ENCODE measurements around the gene CASQ1.

Gene CASQ1

DNA sequence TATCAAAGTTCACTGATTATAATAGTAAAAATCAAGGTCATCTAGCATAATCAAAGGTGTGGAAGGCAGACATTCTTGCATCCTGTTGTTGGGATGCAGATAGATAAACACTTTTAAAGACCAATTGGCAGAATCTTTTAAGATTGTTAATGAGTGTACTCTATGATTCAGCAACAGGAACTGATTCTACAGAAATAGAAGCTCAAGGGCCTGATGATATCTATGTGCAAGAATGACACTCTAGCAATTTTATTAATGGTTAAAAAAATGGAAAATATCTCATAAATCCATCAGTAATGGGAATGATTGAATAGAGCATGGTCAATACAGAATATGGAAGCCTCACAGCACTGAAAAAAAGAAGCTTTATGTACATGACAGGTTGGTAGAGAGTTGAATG, 41.1 kb upstream of the CASQ1 start:
- DNase-seq (ENCODE audit: extremely low spot score) = no peak
- ChIA-PET CTCF (no interaction called here), POLR2A (no interaction called here)
- TF ChIP-seq FOXM1 (IDR thresholded peaks at IDR 0.05; ENCODE audit: borderline replicate concordance) (no peak), HDGF (IDR thresholded peaks at IDR 0.05; ENCODE audit: borderline replicate concordance) (no peak), NFRKB (IDR thresholded peaks at IDR 0.05) (no peak), BHLHE40 (IDR thresholded peaks at IDR 0.05; ENCODE audit: borderline replicate concordance) (no peak), L3MBTL2 (conservative IDR thresholded peaks at IDR 0.05) (no peak), LEF1 (IDR thresholded peaks at IDR 0.05; ENCODE audit: borderline replicate concordance) (no peak)
- TF ChIP-seq, protein P1, sequence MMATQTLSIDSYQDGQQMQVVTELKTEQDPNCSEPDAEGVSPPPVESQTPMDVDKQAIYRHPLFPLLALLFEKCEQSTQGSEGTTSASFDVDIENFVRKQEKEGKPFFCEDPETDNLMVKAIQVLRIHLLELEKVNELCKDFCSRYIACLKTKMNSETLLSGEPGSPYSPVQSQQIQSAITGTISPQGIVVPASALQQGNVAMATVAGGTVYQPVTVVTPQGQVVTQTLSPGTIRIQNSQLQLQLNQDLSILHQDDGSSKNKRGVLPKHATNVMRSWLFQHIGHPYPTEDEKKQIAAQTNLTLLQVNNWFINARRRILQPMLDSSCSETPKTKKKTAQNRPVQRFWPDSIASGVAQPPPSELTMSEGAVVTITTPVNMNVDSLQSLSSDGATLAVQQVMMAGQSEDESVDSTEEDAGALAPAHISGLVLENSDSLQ (IDR thresholded peaks at IDR 0.05) = no peak

DNA sequence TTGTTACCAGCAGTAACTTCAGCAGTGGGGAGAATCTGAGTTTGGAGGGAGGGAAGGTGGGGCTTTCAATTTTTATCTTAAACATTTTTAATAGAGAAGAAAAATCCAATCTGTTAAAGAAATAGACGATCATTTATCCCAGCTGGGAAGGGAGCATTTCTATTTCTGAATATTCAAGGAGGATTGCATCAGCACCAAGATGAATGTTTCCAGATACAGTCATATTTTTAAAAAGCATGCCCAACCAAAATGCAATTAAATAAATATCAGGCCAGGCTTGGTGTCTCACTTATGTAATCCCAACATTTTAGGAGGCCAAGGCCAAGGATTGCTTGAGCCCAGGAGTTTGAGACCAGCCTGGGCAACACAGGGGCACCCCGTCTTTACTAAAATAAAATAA, 40.7 kb upstream of the CASQ1 start:
- no peak for TF ChIP-seq SP1 (IDR thresholded peaks at IDR 0.05)
- POLR2A ChIA-PET = no interaction called here
- no peak for DNase-seq (ENCODE audit: extremely low spot score)
- CTCF ChIA-PET = no interaction called here

DNA sequence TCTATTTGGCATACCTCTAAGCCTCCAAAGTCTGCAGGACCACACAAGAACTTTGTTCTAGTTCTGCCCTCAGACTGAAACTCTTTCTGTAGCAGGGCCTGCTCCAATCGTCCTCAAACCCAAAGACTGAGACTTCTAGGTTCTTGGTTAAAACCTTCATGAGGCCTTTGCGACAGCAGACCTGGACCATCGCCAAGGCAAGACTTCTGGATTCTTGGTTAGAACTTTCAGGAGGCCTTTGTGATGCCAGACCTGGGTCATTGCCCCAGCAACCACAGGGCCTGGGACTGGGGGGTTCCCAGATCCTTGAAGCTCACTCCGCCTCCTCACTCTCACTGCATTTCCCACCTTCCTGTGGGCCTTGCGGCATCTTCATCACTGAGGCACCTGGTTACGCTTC, 39.1 kb upstream of the CASQ1 start, which contains the start of gene ATP1A4:
Gene ATP1A4, plus strand, starts transcription at position 301 of the 400 bp plus-strand sequence. CDS start 438 bp downstream, outside the sequence.
- POLR2A ChIA-PET = no interaction called here
- DNase-seq (ENCODE audit: extremely low spot score) = no peak
- TF ChIP-seq ELF4 (IDR thresholded peaks at IDR 0.05) (no peak), BHLHE40 (IDR thresholded peaks at IDR 0.05; ENCODE audit: borderline replicate concordance) (no peak), NFRKB (IDR thresholded peaks at IDR 0.05) (no peak)
- CTCF ChIA-PET = interaction anchor here (0.6 kb wide), 1 partner anchor 515 kb away, joined by 6 read pairs; no protein-coding TSS in a partner anchor

GRCh38 chr1:160154790-160155189, 35.6 kb upstream of the CASQ1 start:
- CTCF ChIA-PET = no interaction called here
- POLR2A ChIA-PET = no interaction called here
- no peak for DNase-seq (ENCODE audit: extremely low spot score)
- no peak for TF ChIP-seq ELF4 (IDR thresholded peaks at IDR 0.05)
- TF ChIP-seq TARDBP (IDR thresholded peaks at IDR 0.05) = no peak
- no peak for TF ChIP-seq HDGF (IDR thresholded peaks at IDR 0.05; ENCODE audit: borderline replicate concordance)
- TF ChIP-seq NFRKB (IDR thresholded peaks at IDR 0.05) = no peak

DNA sequence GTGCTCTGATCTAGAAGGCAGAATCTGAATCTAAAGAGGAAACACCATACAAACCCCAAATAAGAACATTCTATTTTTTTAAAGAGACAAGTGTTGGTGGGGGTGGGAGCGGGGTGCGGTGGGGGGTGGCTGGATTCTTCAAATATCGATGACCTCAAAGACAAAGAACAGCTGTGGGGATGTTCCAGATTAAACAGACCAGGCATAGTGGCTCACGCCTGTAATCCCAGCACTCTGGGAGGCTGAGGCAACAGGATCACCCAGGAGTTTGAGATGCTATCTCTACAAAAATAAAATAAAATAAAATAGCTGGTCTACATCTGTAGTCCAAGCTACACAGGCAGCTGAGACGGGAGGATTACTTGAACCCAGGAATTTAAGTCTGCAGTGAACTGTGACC, 34.0 kb upstream of the CASQ1 start:
- POLR2A ChIA-PET = no interaction called here
- no peak for DNase-seq (ENCODE audit: extremely low spot score)
- CTCF ChIA-PET = interaction anchor here (1.0 kb wide), 1 partner anchor 136 kb away, joined by 3 read pairs; no protein-coding TSS in a partner anchor

DNA sequence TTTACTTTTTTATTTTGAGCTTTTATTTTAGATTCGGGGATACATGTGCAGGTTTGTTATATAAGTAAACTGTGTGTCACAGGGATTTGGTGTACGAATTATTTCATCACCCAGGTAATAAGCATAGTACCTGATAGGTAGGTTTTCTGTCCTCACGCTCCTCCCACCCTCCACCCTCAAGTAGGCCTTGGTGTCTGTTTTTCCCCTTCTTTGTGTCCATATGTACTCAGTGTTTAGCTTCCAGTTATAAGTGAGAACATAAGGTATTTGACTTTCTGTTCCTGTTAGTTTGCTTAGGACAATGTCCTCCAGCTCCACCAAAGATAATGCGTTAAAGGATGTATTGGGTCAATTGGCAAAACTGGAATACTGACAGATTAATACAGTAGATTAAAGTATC, 33.2 kb upstream of the CASQ1 start:
- ChIA-PET POLR2A (no interaction called here), CTCF (interaction anchor here (1.0 kb wide), 1 partner anchor 135 kb away, joined by 3 read pairs; no protein-coding TSS in a partner anchor)
- TF ChIP-seq NFRKB (IDR thresholded peaks at IDR 0.05) (no peak), FOXM1 (IDR thresholded peaks at IDR 0.05; ENCODE audit: borderline replicate concordance) (no peak), SUZ12 (IDR thresholded peaks at IDR 0.05) (no peak), LEF1 (IDR thresholded peaks at IDR 0.05; ENCODE audit: borderline replicate concordance) (no peak), ZNF384 (IDR thresholded peaks at IDR 0.05) (no peak), FOXA1 (IDR thresholded peaks at IDR 0.05) (no peak), SP1 (IDR thresholded peaks at IDR 0.05) (no peak), ARNT (IDR thresholded peaks at IDR 0.05) (no peak), L3MBTL2 (conservative IDR thresholded peaks at IDR 0.05) (no peak), FOXK2 (IDR thresholded peaks at IDR 0.05) (no peak), BHLHE40 (IDR thresholded peaks at IDR 0.05; ENCODE audit: borderline replicate concordance) (no peak), HDGF (IDR thresholded peaks at IDR 0.05; ENCODE audit: borderline replicate concordance) (no peak), CTBP1 (IDR thresholded peaks at IDR 0.05; ENCODE audit: borderline replicate concordance) (no peak), TARDBP (IDR thresholded peaks at IDR 0.05) (no peak), ELF4 (IDR thresholded peaks at IDR 0.05) (no peak)
- TF ChIP-seq, protein P1 (IDR thresholded peaks at IDR 0.05) = no peak
- no peak for DNase-seq (ENCODE audit: extremely low spot score)

More for the DNA sequence above, 34.0 kb upstream of the CASQ1 start:
- TF ChIP-seq CTBP1 (IDR thresholded peaks at IDR 0.05; ENCODE audit: borderline replicate concordance) (no peak), ARNT (IDR thresholded peaks at IDR 0.05) (no peak), SUZ12 (IDR thresholded peaks at IDR 0.05) (no peak), SP1 (IDR thresholded peaks at IDR 0.05) (no peak), ZNF384 (IDR thresholded peaks at IDR 0.05) (no peak), TARDBP (IDR thresholded peaks at IDR 0.05) (no peak), LEF1 (IDR thresholded peaks at IDR 0.05; ENCODE audit: borderline replicate concordance) (no peak), BHLHE40 (IDR thresholded peaks at IDR 0.05; ENCODE audit: borderline replicate concordance) (no peak), FOXA1 (IDR thresholded peaks at IDR 0.05) (no peak), HDGF (IDR thresholded peaks at IDR 0.05; ENCODE audit: borderline replicate concordance) (no peak), ELF4 (IDR thresholded peaks at IDR 0.05) (no peak), L3MBTL2 (conservative IDR thresholded peaks at IDR 0.05) (no peak), FOXK2 (IDR thresholded peaks at IDR 0.05) (no peak)
- TF ChIP-seq, protein P1 (IDR thresholded peaks at IDR 0.05) = no peak

DNA sequence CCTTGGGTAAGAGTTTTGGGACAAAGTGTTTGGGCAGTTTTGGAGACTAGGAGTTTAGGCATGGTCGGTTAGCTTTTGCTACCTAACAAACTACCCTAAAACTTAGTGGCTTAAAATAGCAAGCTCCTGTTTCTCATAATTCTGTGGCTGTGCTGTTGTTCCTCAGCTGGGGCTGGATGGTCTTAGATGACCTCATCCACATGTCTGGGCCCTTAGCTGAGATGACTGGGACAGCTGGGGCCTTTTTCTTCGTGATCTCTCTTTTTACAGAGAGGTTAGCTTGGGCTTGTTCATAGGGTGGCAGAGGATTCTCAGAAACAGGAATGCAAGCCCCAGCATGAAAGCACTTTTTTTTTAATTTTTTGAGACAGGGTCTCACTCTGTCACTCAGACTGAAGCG, 32.3 kb upstream of the CASQ1 start:
- no peak for TF ChIP-seq SP1 (IDR thresholded peaks at IDR 0.05)
- TF ChIP-seq FOXK2 (IDR thresholded peaks at IDR 0.05) = no peak
- no peak for TF ChIP-seq FOXM1 (IDR thresholded peaks at IDR 0.05; ENCODE audit: borderline replicate concordance)
- TF ChIP-seq CTBP1 (IDR thresholded peaks at IDR 0.05; ENCODE audit: borderline replicate concordance) = no peak
- no peak for TF ChIP-seq FOXA1 (IDR thresholded peaks at IDR 0.05)
- no peak for TF ChIP-seq BHLHE40 (IDR thresholded peaks at IDR 0.05; ENCODE audit: borderline replicate concordance)
- no peak for TF ChIP-seq LEF1 (IDR thresholded peaks at IDR 0.05; ENCODE audit: borderline replicate concordance)
- no peak for TF ChIP-seq ZNF384 (IDR thresholded peaks at IDR 0.05)
- TF ChIP-seq ARNT (IDR thresholded peaks at IDR 0.05) = no peak
- DNase-seq (ENCODE audit: extremely low spot score) = no peak
- POLR2A ChIA-PET = no interaction called here
- CTCF ChIA-PET = no interaction called here

Measured in HEK293T (cell line).